Measurements from ENCODE around the gene FSTL4.

DNA sequence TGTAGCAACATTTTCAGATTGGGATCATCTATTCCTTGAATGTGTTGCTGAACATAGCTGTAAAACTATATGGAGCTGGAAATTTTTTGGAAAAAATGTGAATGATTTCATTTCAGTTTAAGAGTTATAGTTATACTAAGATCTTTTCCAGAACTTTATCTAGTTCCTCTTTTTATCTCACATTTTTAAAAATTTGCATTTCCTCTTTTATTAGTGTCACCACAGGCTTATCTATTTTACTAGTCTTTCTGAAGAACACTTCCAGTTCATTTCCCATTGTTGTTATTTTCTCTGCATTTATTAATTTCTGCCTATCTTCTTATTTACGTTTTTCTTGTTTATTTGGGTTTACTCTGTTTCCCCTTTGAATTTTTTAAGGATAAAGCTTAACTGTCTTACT lies 46.0 kb upstream of the FSTL4 start:
- TF ChIP-seq, protein P1, sequence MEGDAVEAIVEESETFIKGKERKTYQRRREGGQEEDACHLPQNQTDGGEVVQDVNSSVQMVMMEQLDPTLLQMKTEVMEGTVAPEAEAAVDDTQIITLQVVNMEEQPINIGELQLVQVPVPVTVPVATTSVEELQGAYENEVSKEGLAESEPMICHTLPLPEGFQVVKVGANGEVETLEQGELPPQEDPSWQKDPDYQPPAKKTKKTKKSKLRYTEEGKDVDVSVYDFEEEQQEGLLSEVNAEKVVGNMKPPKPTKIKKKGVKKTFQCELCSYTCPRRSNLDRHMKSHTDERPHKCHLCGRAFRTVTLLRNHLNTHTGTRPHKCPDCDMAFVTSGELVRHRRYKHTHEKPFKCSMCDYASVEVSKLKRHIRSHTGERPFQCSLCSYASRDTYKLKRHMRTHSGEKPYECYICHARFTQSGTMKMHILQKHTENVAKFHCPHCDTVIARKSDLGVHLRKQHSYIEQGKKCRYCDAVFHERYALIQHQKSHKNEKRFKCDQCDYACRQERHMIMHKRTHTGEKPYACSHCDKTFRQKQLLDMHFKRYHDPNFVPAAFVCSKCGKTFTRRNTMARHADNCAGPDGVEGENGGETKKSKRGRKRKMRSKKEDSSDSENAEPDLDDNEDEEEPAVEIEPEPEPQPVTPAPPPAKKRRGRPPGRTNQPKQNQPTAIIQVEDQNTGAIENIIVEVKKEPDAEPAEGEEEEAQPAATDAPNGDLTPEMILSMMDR (IDR thresholded peaks at IDR 0.05; ENCODE audit: borderline replicate concordance, extremely low read depth, low read length, poor library complexity, severe bottlenecking), result no peak
- no peak for TF ChIP-seq EZH2 (IDR thresholded peaks at IDR 0.05; ENCODE audit: borderline replicate concordance, low read depth, low read length, severe bottlenecking)
